ENCODE results near the gene IL12RB1.

- TF ChIP-seq CTCF (conservative IDR thresholded peaks at IDR 0.05 in 1 of 2, IDR thresholded peaks at IDR 0.05 in 1 of 2; ENCODE audit: extremely low read depth in 1 of 2, insufficient read depth in 1 of 2, low read depth in 1 of 2, low read length in 2 of 2) (no peak), EZH2 (IDR thresholded peaks at IDR 0.05; ENCODE audit: borderline replicate concordance, low read length) (no peak)
These were observed 6.9 kb upstream of the IL12RB1 start for GRCh38 chr19:18093439-18094161.

All from mammary epithelial cell (primary cell).